GM10266 (cell line): ENCODE results near the gene DOK5.

ENCODE experiments used
- DNase-seq: peaks from one replicate; pipeline ENCODE4 v3.0.0; 2012; ENCODE audit errors: extremely low spot score
- TF ChIP-seq, protein P1 (sequence below): IDR thresholded peaks from 2 replicates; pipeline ENCODE4 v1.5.1; 2012; ENCODE audit warnings: mild to moderate bottlenecking, low read depth; ENCODE audit not compliant: control insufficient read depth, insufficient read depth; ENCODE audit errors: missing control alignments

Gene DOK5

GRCh38 chr20:54669040-54669363, 193.6 kb downstream of the DOK5 start:
- DNase-seq, result no peak
- TF ChIP-seq, protein P1, sequence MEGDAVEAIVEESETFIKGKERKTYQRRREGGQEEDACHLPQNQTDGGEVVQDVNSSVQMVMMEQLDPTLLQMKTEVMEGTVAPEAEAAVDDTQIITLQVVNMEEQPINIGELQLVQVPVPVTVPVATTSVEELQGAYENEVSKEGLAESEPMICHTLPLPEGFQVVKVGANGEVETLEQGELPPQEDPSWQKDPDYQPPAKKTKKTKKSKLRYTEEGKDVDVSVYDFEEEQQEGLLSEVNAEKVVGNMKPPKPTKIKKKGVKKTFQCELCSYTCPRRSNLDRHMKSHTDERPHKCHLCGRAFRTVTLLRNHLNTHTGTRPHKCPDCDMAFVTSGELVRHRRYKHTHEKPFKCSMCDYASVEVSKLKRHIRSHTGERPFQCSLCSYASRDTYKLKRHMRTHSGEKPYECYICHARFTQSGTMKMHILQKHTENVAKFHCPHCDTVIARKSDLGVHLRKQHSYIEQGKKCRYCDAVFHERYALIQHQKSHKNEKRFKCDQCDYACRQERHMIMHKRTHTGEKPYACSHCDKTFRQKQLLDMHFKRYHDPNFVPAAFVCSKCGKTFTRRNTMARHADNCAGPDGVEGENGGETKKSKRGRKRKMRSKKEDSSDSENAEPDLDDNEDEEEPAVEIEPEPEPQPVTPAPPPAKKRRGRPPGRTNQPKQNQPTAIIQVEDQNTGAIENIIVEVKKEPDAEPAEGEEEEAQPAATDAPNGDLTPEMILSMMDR, result no peak

- DNase-seq, result no peak
These were observed 202.9 kb downstream of the DOK5 start for GRCh38 chr20:54678253-54678652.

GRCh38 chr20:54680439-54680838, 205.0 kb downstream of the DOK5 start:
- DNase-seq, result no peak
- TF ChIP-seq, protein P1, result no peak

More at GRCh38 chr20:54678253-54678652, 202.9 kb downstream of the DOK5 start:
- TF ChIP-seq, protein P1, result no peak

DNA sequence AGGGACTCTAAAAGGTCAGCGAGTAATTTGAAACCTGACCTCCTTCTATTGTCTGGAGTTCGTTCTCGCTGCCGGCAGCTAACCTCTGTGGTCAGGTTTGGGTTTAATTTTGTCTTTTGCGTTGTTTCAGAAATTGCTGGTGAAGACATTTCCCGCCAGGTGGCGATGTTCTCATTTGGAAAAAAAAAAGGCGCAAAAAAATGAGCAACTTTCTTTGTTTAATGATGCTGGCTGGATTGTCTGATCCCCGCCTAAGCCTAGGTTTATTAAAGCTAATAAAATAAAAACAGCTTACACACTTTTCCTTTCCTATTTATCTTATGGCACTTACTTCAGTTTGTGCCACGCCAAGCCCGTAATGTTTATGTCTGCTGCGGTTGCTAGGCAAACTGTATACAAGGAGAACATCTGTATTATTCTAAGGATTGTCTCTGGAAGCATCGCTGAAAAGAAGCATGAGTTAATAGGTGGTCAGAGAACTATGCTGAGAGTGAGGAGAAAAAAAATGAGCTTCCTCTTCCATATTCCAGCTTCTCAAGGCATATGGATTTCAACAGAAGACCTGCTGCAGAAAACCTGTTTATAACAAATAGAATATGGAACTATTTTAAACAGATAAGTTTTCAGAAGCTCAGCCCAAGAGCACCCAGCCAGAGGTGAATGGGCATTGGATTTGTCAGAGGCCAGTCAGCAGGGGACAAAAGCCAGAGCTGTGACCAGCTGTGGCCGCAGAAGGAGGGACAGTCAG, 205.7 kb downstream of the DOK5 start:
- DNase-seq, result peak; percentile 5
- TF ChIP-seq, protein P1, result peak; percentile 61

DNA sequence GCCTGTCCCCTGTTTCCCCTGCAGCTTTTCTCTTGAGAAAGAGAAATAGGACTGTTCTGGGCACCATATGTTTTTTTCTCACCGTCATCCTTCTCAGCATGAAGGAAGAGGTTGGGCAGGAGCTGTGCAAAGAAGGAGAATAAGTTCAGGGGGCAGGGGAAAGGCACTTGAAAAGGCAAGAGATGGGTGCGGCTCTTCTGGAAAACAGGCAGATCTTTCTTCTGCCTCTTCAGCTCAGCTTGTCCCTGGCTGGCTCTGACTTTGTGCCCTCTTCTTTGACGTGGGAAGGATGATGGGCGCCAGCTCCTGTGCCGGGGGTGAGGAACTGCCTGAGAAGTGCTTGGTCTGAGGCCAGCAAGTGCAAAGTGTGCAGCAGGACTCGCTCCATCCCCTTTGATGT, 206.5 kb downstream of the DOK5 start:
- TF ChIP-seq, protein P1, result no peak
- no peak for DNase-seq

DNA sequence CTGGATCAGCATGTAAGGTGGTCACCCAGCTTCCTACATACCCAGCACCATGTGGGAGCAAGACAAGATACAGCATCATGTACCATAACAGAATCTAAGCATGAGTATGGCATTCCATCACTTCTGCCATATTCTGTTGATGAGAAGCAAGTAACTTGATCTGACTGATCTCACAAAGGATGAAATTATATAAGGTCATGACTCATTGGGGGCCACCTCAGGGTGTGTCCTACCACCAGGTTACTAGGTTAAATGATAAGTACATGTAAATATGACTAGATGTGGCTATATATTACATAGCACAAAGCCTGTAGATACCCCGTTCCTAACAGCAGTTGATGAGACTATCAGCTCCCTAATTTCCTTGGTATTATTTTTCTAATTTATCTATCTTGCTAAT, 213.1 kb downstream of the DOK5 start:
- no peak for DNase-seq
- TF ChIP-seq, protein P1, result no peak

DNA sequence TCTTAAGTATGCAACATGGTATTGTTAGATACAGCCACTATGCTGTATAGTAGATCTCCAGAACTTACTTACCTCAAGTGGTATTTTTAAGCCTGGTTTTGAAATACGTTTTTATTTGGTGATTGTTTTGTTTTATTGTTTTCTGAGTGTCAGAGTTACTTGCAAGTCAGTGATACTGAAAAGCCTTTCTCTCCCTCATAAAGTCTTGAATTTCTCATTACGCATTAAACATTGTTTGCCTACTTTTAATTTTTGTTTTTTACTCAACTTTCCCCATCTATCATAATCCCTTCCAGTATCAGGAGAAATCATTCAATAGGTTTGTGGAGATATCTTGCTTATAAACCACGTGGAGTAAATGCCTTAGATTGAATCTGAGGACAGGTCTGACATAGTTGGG, 214.9 kb downstream of the DOK5 start:
- TF ChIP-seq, protein P1, result no peak
- DNase-seq, result no peak
